GM21390 (cell line): ENCODE data around the gene ZNF677.
"Not testable (repeated sequence)": the region's sequence is repeated elsewhere in the genome, so short reads cannot be mapped to it uniquely, and the experiment has no call there.

Experiments
- ATAC-seq: cut with Tn5 transposase; IDR thresholded peaks from one replicate; pipeline ENCODE4 v1.9.1; 2021; ENCODE audit not compliant: unreplicated experiment

Gene ZNF677

GRCh38 chr19:53254411-53255341 lies at the start of gene ZNF677:
Gene ZNF677 (minus strand): TSS chr19:53254873. CDS start chr19:53251550, 3,323 bp downstream.
- ATAC-seq = no peak

- ATAC-seq = not testable (repeated sequence)
Measured at GRCh38 chr19:53301341-53301740, 46.7 kb upstream of the ZNF677 start.

GRCh38 chr19:53294786-53295441 lies 40.2 kb upstream of the ZNF677 start:
- no peak for ATAC-seq

GRCh38 chr19:53290758-53291549 lies 36.3 kb upstream of the ZNF677 start:
- no peak for ATAC-seq

GRCh38 chr19:53285087-53285486 lies 30.4 kb upstream of the ZNF677 start:
- no peak for ATAC-seq

- ATAC-seq = not testable (repeated sequence)
Measured at GRCh38 chr19:53281947-53282346, 27.3 kb upstream of the ZNF677 start.

GRCh38 chr19:53275480-53275879 lies 20.8 kb upstream of the ZNF677 start:
- no peak for ATAC-seq

- ATAC-seq = no peak
Measured at GRCh38 chr19:53272044-53272443, 17.4 kb upstream of the ZNF677 start.

GRCh38 chr19:53269861-53270260 lies 15.2 kb upstream of the ZNF677 start:
- not testable (repeated sequence) for ATAC-seq

- not testable (repeated sequence) for ATAC-seq
Measured at GRCh38 chr19:53267623-53268022, 12.9 kb upstream of the ZNF677 start, which contains the start of gene VN1R4. Gene VN1R4 (minus strand): TSS chr19:53267723. CDS start chr19:53267665, 58 bp downstream.

GRCh38 chr19:53257715-53258342 lies 3.2 kb upstream of the ZNF677 start, which contains the start of gene VN1R2:
Gene VN1R2 (plus strand): TSS chr19:53258292. CDS start chr19:53258376, 84 bp downstream.
- ATAC-seq = not testable (repeated sequence)

GRCh38 chr19:53246498-53246897 lies 8.2 kb downstream of the ZNF677 start:
- no peak for ATAC-seq

- no peak for ATAC-seq
Measured at GRCh38 chr19:53237114-53237777, 17.4 kb downstream of the ZNF677 start.

GRCh38 chr19:53224606-53225005 lies 30.1 kb downstream of the ZNF677 start:
- ATAC-seq = no peak

GRCh38 chr19:53222716-53223115 lies 32.0 kb downstream of the ZNF677 start:
- not testable (repeated sequence) for ATAC-seq

- ATAC-seq = no peak
Measured at GRCh38 chr19:53212703-53213320, 41.9 kb downstream of the ZNF677 start.

GRCh38 chr19:53211554-53211953 lies 43.1 kb downstream of the ZNF677 start:
- not testable (repeated sequence) for ATAC-seq

- no peak for ATAC-seq
Measured at GRCh38 chr19:53196777-53197396, 57.8 kb downstream of the ZNF677 start.

GRCh38 chr19:53195265-53195903 lies 59.3 kb downstream of the ZNF677 start:
- no peak for ATAC-seq
